Cardiac fibroblast (primary cell): ENCODE measurements around the gene CPLANE1.
"Not testable (repeated sequence)": the region's sequence is repeated elsewhere in the genome, so short reads cannot be mapped to it uniquely, and the experiment has no call there.

Experiments
- DNase-seq, 2 donors: peaks; one replicate each; pipeline versions ENCODE4 v3.0.0 to v3.0.0-alpha.2; 2010; ENCODE audit warnings: low read depth in 2 of 2
- H3K4me3 ChIP-seq, 2 donors: replicated peaks in 1 of 2; 1 replicate in 1 of 2; 2 replicates in 1 of 2; pipeline ENCODE4 v1.5.1; 2011; ENCODE audit warnings: low read depth in 2 of 2, low read length in 2 of 2, mild to moderate bottlenecking in 2 of 2, moderate library complexity in 1 of 2
- CTCF ChIP-seq: IDR thresholded peaks from one replicate; pipeline ENCODE4 v1.5.1; 2011; ENCODE audit warnings: low read depth, mild to moderate bottlenecking, low read length, inconsistent platforms

The CPLANE1 gene

GRCh38 chr5:37111426-37112382 is 137.5 kb downstream of the CPLANE1 start:
- TF ChIP-seq CTCF = no peak
- DNase-seq = no peak
- no peak overlapping the region for H3K4me3 ChIP-seq

GRCh38 chr5:37110135-37110534 is 139.0 kb downstream of the CPLANE1 start:
- no peak for TF ChIP-seq CTCF
- no peak overlapping the region for H3K4me3 ChIP-seq
- DNase-seq = no peak

- no peak overlapping the region for H3K4me3 ChIP-seq
- no peak for DNase-seq
- TF ChIP-seq CTCF = no peak
Observed at GRCh38 chr5:37109338-37109737, 139.8 kb downstream of the CPLANE1 start.

GRCh38 chr5:37103302-37103701 is 145.9 kb downstream of the CPLANE1 start:
- no peak for DNase-seq
- H3K4me3 ChIP-seq = no peak overlapping the region
- no peak for TF ChIP-seq CTCF

- not testable (repeated sequence) for H3K4me3 ChIP-seq, DNase-seq
Observed at GRCh38 chr5:37099267-37099666, 149.9 kb downstream of the CPLANE1 start.

GRCh38 chr5:37093795-37094194 is 155.4 kb downstream of the CPLANE1 start:
- not testable (repeated sequence) for DNase-seq, H3K4me3 ChIP-seq

GRCh38 chr5:37090781-37091180 is 158.4 kb downstream of the CPLANE1 start:
- DNase-seq = peak in 1 of 2 donors; percentile 25
- TF ChIP-seq CTCF = no peak
- no peak overlapping the region for H3K4me3 ChIP-seq
